Smooth muscle cell of the pulmonary artery (primary cell): ENCODE data around the gene SMIM36. TPM values are rescaled to one million over a fixed set of nuclear protein-coding genes. Genes with fewer than 3 reads are reported as not detected.

Source experiments
- total RNA-seq: library from RNA; depleted of rRNA; stranded (reverse); fragments of >200 nt; gene quantifications from 2 replicates; pipeline ENCODE4 v1.2.3, GENCODE V29; 2014

Gene SMIM36
- not detected in 2 replicates for total RNA-seq

DNA sequence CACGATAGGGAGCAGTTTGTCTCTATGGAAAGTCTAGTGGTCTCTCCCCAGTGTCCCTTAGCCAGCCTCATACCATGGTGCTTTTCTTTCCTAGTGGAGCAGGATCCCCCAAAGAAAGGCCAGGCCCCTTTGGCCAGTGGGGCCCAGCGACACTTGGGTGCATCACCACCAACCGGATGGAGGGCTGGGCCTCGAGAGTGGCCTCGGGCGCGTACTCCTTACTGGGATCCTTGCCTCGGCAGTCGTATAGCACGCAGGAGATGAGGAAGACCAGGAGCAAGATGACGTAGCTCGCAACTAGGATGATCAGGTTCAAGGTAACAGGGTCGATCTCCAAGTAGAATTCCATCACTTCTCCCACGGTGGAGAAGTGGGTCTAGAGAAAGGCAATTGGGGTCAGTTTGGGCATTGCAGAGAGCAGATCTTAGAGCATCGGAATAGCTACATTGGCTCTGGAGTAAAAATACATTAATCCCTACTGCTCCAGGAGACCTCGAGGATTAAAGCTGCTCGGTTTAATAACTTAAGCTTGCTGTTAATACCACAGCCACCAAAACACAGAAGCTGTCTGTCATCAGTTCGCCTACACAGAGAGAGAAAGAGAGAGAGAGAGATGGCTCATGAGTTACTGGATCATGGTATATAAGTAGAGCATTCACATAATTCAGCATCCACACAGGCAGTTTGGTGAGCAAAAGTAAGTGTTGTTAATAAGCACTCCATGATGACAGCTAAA is at the start of gene SMIM36:
Gene SMIM36 (minus strand): TSS at position 467 of the 736 bp plus-strand sequence.

DNA sequence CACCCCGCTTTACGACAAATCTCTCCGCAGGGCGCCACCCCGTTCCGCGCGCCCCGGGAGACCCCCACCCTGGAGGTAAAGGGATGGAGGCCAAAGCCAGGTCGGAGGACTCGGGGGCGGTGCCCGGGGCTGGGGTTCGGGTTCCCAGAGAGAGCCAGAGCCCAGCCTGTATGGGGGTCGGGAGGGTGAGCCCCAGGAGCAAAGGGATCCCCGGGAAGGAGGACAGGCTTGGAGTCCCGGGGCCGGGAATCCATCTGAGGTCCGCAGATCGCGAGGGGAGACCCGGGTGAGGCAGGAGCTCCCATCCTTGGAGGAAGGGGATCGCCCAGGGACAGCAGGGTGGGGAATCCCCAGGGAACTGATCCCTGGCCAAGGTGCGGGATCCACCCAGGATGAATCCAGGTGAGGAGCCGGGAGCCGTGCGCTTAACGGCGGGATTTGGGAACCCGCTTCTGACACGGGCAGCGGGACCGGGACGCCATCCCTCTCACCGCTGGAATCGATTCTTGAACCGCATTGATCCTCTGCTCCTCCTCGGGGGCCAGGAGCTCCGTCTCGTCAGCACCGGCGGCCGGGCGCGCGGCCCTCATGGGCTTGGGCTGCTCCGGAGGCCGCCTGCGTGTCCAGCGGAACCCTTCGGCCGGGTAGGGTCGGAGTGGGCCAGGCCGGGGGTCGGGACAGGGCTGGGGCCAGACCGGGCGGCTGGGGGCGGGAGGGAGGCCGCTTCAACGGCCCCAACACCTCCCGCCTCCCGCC is 89.9 kb downstream of the SMIM36 start, which contains the start of gene MMD:
Gene MMD (minus strand): TSS at position 657 of the 756 bp plus-strand sequence. CDS start 140 bp downstream, at position 517.

Other genes starting within 250 kb of the SMIM36 start
- gene HLF, start 246.5 kb downstream of the SMIM36 start, total RNA-seq: 0.39 TPM in 1 of 2 replicates, not detected in the other
- gene MMD, start 89.6 kb downstream of the SMIM36 start, total RNA-seq: 4.8 and 15.4 TPM in 2 replicates
- 0.07 and 3.1 TPM in 2 replicates for gene TMEM100, start 211.4 kb upstream of the SMIM36 start, total RNA-seq
- gene PCTP, start 239.6 kb upstream of the SMIM36 start, total RNA-seq: 9.0 and 10.3 TPM in 2 replicates